DMS114 treated with DMSO at 0.1 percent for 48 hours (cell line): ENCODE data around the gene RGS6.

Source experiments
- DNase-seq: peaks from one replicate; lab custom pipeline; 2025; ENCODE audit not compliant: unreplicated experiment; lab: John Stamatoyannopoulos, UW

Gene RGS6

GRCh38 chr14:71943695-71944018 lies 11.4 kb downstream of the RGS6 start:
- no peak for DNase-seq

- no peak for DNase-seq
Measured at GRCh38 chr14:71947947-71948500, 15.8 kb downstream of the RGS6 start.

GRCh38 chr14:71952381-71953363 lies 20.4 kb downstream of the RGS6 start:
- DNase-seq = no peak

- DNase-seq = no peak
Measured at GRCh38 chr14:71956920-71957563, 24.8 kb downstream of the RGS6 start.

- no peak for DNase-seq
Measured at GRCh38 chr14:71959055-71959454, 26.8 kb downstream of the RGS6 start.

DNA sequence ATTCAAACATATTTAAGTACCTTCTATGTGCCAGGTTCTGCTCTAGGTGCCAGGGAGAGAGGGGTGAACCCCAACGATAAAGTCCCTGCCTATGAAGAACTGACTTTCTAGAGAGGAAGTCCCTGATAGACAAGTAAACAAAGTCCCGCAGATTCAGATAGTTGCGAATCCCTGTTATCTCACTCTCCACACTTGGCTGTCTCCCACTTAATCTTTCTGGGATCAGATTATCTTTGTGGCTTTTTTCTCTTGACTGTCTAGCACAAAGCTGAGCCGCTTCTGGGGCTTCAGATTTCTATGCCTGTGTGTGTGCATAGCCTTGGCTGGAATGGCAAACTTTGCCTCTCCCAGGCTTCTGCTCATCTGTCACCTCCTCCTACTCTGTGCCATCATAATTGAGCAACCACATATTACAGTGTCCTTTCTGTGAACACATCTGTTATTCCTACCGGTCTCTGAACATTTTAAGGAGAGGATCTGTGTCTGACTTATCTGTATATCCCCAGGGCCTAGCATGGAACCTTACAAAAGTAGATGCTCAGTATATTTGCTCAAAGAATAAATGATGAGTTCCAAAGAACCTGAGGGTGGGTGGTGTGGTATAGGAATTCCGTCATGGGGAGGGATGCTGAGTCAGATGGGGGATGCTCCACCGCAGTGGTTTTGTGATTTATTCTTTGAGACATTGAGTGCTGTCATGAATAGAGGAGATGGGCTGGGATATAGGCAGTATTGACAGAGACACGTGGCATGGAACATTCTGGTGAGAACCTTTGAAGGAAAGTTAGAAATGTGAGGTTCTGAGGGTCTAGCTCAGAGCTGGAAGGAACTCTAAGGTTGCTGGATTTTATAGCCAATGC lies 28.5 kb downstream of the RGS6 start:
- DNase-seq = no peak

DNA sequence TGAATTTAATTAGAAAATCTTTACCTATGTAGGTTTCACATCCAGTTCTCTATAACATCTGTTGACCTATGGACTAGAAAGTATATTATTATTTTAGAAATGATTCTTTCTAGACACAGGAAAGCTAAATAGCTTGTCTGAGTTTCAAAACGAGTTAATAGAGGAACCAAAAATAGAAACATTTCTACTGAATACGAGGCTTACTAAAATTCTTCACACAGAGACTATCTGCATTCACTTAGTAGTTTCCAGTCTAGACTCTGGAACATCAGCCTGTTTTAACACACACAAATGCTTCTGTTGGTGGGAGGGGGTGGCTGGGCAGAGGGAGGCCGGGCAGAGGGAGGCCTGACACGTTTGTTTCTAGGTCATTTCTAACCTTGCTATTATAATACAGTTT lies 29.7 kb downstream of the RGS6 start:
- DNase-seq = no peak

- no peak for DNase-seq
Measured at GRCh38 chr14:71964716-71965115, 32.5 kb downstream of the RGS6 start.

DNA sequence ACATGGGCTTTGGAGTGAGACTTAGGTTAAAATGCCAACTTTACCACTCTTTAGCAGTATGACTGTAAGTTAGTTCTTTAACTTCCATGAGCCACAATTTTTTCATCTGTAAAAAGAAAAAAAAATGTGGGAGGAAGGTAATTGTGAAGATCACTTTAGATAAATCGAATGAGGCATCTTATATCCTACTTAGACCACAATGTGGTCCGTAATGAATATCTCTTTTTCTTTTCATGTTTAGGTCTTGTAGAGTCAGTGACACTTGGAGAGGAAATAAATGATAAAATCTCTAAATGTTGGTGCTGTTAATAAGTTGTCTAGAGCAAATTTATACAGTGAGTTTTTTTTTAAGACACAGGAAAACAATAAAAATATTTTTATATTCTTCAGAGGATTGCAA lies 34.3 kb downstream of the RGS6 start:
- no peak for DNase-seq

DNA sequence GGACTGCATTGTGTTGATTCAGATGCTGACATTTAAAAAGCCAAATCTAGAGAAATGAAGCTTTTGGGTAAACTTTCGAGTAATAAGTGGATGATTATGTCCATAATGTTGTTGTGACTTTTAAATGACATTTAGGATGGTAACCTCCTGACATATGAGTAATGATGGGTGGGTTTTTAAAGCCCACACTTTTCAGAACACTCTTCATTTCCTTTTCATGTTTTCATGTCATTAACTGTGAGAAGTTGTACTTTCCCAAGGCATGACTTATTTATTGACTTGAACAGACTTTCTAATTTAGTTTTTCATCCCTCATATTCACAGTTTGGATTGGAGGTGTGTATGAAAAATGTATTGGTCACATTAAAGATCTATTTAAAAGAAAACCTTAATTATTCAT lies 35.5 kb downstream of the RGS6 start:
- no peak for DNase-seq

DNA sequence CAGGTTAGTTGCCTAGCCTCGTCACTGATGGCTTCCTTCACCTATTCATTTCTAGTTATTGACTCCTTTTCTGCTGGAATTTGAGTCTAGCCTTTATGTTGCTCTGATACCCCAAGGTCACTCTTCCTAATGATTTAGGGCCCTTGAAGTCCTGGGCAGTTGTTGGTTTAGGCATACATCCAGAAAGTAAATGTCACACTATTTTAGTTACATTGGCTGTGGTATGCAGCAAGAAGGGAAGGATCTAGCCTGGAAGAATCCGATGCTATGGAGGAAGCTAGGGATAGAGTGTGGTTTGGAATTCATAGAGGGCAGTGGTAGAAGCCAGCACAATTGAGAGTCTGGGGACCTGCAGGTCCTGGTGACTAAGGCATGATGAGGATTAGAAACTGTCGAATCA lies 38.0 kb downstream of the RGS6 start:
- DNase-seq = no peak

GRCh38 chr14:71985538-71986189 lies 53.4 kb downstream of the RGS6 start:
- no peak for DNase-seq

- no peak for DNase-seq
Measured at GRCh38 chr14:71988476-71988875, 56.2 kb downstream of the RGS6 start.

GRCh38 chr14:71988939-71989338 lies 56.7 kb downstream of the RGS6 start:
- no peak for DNase-seq

DNA sequence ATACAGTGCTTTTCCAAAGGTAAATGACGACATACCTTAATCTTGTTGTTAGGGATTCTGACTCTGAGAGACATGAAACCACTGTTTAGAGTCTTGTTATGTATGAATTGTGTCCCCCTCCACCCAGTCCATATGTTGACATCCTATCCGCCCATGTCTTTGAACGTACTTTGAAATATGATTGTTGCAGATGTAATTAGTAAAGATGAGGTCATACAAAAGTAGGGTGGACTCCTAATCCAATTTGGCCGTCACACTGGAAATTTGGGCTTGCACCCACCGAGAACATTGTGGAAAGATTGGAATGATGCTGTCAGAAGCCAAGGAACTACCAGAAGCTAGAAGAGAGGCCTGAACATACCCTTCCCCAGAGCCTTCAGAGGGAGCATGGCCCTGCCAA lies 62.2 kb downstream of the RGS6 start:
- no peak for DNase-seq

DNA sequence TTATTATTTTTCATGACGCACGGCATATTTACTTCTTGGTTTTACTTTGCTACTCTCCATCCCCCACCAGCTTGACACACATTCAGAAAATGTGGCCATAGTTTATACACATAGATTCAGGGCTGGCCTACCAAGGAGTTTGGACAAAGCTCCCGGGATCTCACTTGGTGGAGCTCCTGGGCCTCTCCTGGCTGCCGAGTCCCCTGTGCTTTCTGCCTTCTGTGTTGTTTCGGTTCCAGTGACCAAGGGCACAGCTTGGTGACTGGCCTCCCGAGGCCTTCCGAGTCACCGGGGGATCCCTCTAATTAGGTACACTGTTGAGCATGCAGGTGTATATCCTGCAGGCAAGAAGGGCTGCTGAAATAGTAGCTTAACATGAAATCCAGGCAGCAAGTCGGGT lies 63.5 kb downstream of the RGS6 start:
- DNase-seq = no peak

- DNase-seq = no peak
Measured at GRCh38 chr14:71996610-71997009, 64.4 kb downstream of the RGS6 start.

GRCh38 chr14:72000907-72001306 lies 68.7 kb downstream of the RGS6 start:
- no peak for DNase-seq

DNA sequence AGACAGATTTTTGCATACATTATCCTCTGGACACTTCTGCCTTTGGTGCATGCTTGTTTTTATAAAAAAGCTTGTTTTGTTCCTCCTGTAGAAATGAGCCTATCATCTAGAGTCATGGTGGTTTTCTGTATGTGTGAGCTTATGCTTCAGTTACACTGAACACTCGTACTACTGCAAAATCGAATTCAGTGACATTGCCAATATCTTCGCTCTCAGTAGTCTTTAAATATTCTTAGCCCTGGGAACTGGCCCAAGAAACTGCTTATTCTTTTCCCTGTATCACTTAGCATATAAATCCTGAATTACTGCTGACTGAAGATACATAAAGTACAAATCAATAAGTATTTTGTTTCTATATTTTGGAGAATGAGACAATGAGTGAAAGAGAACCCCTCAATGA lies 70.5 kb downstream of the RGS6 start:
- no peak for DNase-seq

DNA sequence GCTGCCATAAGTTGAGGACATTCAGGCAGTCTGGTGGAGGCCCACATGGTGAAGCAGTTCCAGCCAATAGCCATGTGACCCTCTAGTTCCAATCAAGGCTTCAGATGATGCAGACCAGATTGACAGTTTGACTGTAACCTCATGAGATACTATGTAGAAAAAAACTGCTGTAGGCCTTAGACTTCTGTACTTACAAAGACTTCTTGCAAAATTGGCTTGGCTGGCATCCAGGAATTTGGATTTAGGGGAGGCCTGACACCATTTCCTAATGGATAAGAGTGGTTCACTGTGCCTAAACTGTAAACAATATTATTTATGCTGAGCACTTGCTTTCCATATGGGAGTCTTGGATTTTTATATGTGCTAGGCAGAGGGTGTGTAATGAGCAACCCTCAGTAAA lies 76.4 kb downstream of the RGS6 start:
- no peak for DNase-seq

DNA sequence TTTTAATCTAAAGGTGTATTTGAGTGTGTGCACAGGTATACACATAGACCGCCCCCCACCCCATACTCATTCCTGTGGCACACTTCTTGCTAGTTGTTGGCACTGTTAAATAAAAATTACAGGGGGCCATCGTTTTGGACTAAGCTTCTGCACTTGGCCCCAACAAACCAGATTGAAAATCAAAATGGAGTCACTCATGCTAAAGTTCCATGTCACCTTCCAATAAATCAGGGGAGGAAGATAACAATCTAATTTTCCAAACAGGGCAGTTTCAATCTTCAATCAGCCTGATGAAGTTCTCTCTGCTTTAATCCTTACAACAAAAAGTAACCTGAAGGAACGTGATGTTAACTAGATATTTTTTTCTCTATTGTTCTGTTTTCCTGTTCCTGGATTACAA lies 78.2 kb downstream of the RGS6 start:
- no peak for DNase-seq
